BE2C (cell line): ENCODE data around the gene HLA-DMB.

ENCODE experiments used
- DNase-seq: peaks from one replicate; pipeline ENCODE4 v3.0.0-alpha.2; 2020
- H3K27me3 ChIP-seq: fragments of 250-450 bp; sonication (Bioruptor Pico); 2 replicates; pipeline ENCODE4 v1.5.1; 2020; ENCODE audit warnings: mild to moderate bottlenecking
- H3K36me3 ChIP-seq: fragments of 250-450 bp; sonication (Bioruptor Pico); 2 replicates; pipeline ENCODE4 v1.5.1; 2020; ENCODE audit warnings: mild to moderate bottlenecking
- H3K4me1 ChIP-seq: fragments of 250-450 bp; sonication (Bioruptor Pico); 2 replicates; pipeline ENCODE4 v1.5.1; 2020
- H3K4me3 ChIP-seq: 2 replicates; pipeline ENCODE4 v1.5.1; 2011; ENCODE audit warnings: low read depth, low read length
- H3K9me3 ChIP-seq: fragments of 250-450 bp; sonication (Bioruptor Pico); 2 replicates; pipeline ENCODE4 v1.5.1; 2020
- CTCF ChIP-seq: IDR thresholded peaks from 2 replicates; pipeline ENCODE4 v1.5.1; 2012; ENCODE audit warnings: mild to moderate bottlenecking, low read depth, low read length

The HLA-DMB gene

GRCh38 chr6:32906539-32906938, 34.3 kb downstream of the HLA-DMB start:
- no peak for TF ChIP-seq CTCF

GRCh38 chr6:32905078-32905477, 35.8 kb downstream of the HLA-DMB start:
- DNase-seq = no peak
- no peak for TF ChIP-seq CTCF
- H3K27me3 ChIP-seq = peaks cover 21% of the 10 kb centered on the region
- H3K4me1 ChIP-seq = no peaks in the 10 kb centered on the region
- H3K9me3 ChIP-seq = no peaks in the 10 kb centered on the region
- no peaks in the 10 kb centered on the region for H3K36me3 ChIP-seq
- H3K4me3 ChIP-seq = no peak overlapping the region

More at GRCh38 chr6:32906539-32906938, 34.3 kb downstream of the HLA-DMB start:
- no peak for DNase-seq
- Histone ChIP-seq H3K9me3 (no peaks in the 10 kb centered on the region), H3K4me1 (no peaks in the 10 kb centered on the region), H3K27me3 (peaks cover 36% of the 10 kb centered on the region), H3K4me3 (no peak overlapping the region), H3K36me3 (no peaks in the 10 kb centered on the region)

- no peak overlapping the region for H3K4me3 ChIP-seq
- no peaks in the 10 kb centered on the region for H3K36me3 ChIP-seq
- H3K4me1 ChIP-seq = no peaks in the 10 kb centered on the region
- H3K27me3 ChIP-seq = peaks cover 10% of the 10 kb centered on the region
- no peak for DNase-seq
- no peaks in the 10 kb centered on the region for H3K9me3 ChIP-seq
- no peak for TF ChIP-seq CTCF
Observed at GRCh38 chr6:32903952-32904351, 36.9 kb downstream of the HLA-DMB start.

- no peak for DNase-seq
- Histone ChIP-seq H3K9me3 (no peaks in the 10 kb centered on the region), H3K4me1 (no peaks in the 10 kb centered on the region), H3K27me3 (peaks cover 10% of the 10 kb centered on the region; the same call in 1 of the 2 replicates), H3K4me3 (peak overlapping the region; percentile 96), H3K36me3 (no peaks in the 10 kb centered on the region)
- TF ChIP-seq CTCF = no peak
Observed at GRCh38 chr6:32895006-32895345, 45.9 kb downstream of the HLA-DMB start.

- no peaks in the 10 kb centered on the region for H3K36me3 ChIP-seq
- no peak for TF ChIP-seq CTCF
- DNase-seq = peak; percentile 90
- H3K9me3 ChIP-seq = no peaks in the 10 kb centered on the region
- H3K27me3 ChIP-seq = peaks cover 12% of the 10 kb centered on the region; the same call in 1 of the 2 replicates
- peak overlapping the region; percentile 96 for H3K4me3 ChIP-seq
- no peaks in the 10 kb centered on the region for H3K4me1 ChIP-seq
Observed at GRCh38 chr6:32894085-32895005, 46.5 kb downstream of the HLA-DMB start.

GRCh38 chr6:32890831-32891230, 50.0 kb downstream of the HLA-DMB start:
- Histone ChIP-seq H3K4me1 (no peaks in the 10 kb centered on the region), H3K9me3 (no peaks in the 10 kb centered on the region), H3K4me3 (no peak overlapping the region), H3K27me3 (peaks cover 19% of the 10 kb centered on the region; the same call in 1 of the 2 replicates), H3K36me3 (no peaks in the 10 kb centered on the region)
- TF ChIP-seq CTCF = no peak
- no peak for DNase-seq
